GM19452 (cell line): ENCODE measurements around the gene FOLR2.
"Not testable (repeated sequence)": the region's sequence is repeated elsewhere in the genome, so short reads cannot be mapped to it uniquely, and the experiment has no call there.

Experiments used
- ATAC-seq: cut with Tn5 transposase; IDR thresholded peaks from one replicate; pipeline ENCODE4 v1.9.1; 2021; ENCODE audit not compliant: unreplicated experiment

FOLR2 gene

GRCh38 chr11:72204886-72205285 is 11.7 kb upstream of the FOLR2 start:
- no peak for ATAC-seq

DNA sequence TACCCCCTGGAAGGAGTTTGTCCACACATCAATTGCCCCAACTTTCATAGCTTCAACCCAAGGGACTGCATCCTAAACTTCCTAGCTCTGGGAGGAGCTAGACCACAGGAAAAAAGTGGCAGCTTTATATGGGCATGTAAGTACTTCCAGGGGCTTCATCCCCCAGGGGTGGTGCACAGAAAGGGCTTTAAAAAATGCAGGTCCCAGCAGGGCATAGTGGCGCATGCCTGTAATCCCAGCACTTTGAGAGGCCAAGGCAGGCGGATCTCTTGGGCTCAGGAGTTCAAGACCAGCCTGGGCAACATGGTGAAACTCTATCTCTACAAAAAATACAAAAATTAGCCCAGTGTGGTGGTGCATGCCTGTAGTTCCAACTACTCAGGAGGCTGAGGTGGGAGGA is 9.8 kb upstream of the FOLR2 start:
- ATAC-seq: not testable (repeated sequence)

GRCh38 chr11:72208281-72208680 is 8.3 kb upstream of the FOLR2 start:
- ATAC-seq: no peak

DNA sequence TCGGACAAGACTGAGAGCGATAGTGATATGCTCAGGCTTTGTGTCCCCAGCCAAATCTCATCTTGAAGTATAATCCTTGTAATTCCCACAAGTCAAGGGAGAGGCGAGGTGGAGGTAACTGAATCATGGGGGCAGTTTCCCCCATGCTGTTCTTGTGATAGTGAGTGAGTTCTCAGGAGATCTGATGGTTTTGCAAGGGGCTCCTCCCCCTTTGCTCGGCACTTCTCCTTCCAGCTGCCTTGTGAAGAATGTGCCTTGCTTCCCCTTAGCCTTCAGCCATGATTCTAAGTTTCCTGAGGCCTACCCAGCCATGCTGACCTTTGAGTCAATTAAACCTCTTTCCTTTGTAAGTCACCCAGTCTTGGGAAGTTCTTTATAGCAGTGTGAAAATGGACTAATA is 7.5 kb upstream of the FOLR2 start:
- no peak for ATAC-seq

DNA sequence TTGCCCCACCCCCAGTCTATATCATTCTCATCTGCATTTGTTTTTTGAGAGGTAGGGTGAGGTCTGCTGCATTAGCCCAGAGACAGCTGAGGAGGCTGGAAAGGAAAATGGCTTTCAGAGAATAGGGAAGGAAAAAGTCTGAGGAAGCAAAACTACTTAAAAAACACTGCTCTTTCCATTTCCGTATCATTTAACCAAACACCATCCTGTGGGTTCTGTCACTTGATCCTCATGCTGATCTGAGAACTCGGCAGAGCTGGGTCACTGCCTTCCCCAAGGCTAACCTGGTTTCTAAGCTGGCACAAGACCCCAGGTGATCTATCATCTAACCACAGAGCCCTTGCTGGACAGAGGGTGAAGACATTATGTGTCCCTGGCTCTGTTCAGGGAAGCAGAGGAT is 1.2 kb downstream of the FOLR2 start:
- no peak for ATAC-seq

- no peak for ATAC-seq
Measured at GRCh38 chr11:72218251-72218745, 1.7 kb downstream of the FOLR2 start.

DNA sequence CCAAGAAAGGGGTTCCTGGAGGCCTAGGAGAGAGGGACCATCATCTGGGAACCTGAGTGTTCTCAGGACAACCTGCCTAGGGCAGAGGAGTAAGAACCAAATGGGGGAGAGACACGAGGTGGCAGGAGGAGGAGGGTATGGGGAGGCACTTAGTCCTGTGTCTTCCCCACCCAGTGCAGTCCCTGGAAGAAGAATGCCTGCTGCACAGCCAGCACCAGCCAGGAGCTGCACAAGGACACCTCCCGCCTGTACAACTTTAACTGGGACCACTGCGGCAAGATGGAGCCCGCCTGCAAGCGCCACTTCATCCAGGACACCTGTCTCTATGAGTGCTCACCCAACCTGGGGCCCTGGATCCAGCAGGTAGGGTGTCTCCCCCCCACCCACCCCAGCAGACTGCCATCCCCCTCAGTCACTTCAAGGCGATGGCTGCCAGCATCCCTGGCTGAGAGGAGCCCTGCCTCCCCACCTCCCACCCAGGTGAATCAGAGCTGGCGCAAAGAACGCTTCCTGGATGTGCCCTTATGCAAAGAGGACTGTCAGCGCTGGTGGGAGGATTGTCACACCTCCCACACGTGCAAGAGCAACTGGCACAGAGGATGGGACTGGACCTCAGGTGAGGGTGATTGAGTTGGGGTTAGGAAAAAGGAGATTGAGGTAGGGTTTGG is 4.2 kb downstream of the FOLR2 start:
- ATAC-seq: no peak

- no peak for ATAC-seq
Measured at GRCh38 chr11:72221386-72222075, 4.9 kb downstream of the FOLR2 start.

- ATAC-seq: no peak
Measured at GRCh38 chr11:72222106-72222891, 5.7 kb downstream of the FOLR2 start.

GRCh38 chr11:72222907-72223614 is 6.5 kb downstream of the FOLR2 start:
- peak; percentile 68 for ATAC-seq

DNA sequence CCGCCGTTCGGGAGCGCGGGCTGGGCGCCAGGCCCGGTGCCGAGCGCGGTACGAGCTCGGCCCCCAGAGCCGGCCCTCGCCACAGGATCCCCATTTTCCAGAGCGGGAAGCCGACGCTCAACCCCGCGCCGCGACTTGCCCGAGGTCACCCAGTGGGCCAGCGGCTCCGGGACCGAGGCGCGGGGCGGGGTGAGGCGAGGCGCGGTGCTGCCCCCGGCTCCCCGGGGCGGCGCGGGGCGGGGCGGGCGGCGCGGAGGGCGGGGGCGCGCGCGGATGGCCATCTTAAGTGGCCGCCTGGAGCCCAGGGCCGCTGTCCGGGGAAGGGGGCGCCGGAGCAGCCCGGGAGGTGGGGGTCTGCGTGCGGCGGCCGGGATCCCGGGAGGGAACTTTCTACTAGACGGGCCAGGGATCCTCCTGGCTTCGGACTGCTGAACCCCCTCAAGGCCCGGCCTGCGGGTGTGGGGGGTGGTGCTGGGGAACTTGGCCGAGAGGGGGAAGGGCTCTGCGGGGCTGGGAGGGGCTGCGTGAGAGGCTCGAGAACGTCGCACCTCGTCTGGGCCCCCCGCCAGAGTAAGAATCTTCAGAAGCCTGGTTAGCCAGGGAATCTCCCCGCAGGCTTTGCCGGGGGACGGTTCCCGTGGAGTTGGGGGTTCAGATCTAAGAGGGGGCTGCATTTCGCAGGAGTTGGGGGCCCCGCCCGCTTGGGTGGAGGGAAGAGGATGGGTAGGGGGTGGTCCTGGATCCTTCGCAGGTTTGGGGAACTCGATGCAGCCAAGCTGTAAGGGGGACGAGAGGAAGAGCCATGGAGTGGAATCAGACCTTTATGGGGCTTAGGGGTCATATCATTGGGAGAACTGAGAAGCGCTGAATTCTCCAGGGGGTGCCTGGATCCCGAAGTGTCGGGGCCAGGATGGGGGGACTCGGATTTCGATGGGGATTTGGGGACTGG is 7.3 kb downstream of the FOLR2 start:
- peak; percentile 57 for ATAC-seq

- no peak for ATAC-seq
Measured at GRCh38 chr11:72224564-72225410, 8.2 kb downstream of the FOLR2 start, which contains the start of gene INPPL1. Gene INPPL1 (plus strand): TSS chr11:72224767. CDS start chr11:72224985, 218 bp downstream.

DNA sequence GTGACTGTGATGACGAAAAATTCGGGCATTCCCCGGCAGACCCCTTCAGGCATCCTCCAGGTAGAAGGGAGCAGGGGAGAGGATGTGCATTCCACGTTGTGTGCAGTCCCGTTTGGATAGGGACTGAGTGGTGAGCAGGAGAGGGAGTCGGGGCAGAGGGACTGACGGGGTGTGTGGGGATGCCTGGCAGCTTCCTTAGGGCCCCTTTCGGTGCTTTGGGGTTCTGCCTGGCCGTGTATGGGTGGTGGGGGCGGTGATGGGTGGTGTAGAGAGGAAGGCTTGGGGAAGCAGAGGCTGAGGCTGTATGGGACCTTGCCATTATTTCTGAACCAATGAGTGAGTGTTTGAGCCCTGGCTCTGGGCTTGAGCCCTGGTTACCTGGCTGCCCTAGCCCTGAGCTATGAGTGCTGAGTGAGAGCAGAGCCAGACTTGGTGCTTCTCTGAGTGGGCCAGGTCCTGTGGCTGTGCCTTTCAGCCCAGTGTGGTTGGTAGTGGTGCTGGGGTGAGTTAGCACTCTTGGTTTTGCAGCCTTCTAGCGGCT is 8.9 kb downstream of the FOLR2 start:
- no peak for ATAC-seq

DNA sequence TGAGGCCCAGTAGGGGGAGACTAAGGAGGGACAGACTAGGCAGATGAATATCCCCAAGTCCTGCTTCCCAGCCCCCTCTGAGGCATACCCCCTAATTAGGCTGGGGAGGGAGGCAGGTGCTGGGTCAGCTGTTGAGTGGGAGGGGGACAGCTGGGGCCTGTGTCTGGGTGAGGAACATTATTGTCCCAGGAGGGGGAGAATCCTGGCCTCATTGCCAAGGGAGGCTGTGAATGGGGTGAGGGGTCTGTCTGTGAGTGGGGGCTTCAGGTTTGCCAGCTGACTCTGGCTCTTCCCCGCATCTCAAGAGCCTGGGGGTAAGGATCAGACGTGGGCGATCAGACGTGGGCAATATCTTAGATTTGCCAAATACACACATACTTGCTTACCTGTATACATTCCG is 10.1 kb downstream of the FOLR2 start:
- ATAC-seq: no peak

DNA sequence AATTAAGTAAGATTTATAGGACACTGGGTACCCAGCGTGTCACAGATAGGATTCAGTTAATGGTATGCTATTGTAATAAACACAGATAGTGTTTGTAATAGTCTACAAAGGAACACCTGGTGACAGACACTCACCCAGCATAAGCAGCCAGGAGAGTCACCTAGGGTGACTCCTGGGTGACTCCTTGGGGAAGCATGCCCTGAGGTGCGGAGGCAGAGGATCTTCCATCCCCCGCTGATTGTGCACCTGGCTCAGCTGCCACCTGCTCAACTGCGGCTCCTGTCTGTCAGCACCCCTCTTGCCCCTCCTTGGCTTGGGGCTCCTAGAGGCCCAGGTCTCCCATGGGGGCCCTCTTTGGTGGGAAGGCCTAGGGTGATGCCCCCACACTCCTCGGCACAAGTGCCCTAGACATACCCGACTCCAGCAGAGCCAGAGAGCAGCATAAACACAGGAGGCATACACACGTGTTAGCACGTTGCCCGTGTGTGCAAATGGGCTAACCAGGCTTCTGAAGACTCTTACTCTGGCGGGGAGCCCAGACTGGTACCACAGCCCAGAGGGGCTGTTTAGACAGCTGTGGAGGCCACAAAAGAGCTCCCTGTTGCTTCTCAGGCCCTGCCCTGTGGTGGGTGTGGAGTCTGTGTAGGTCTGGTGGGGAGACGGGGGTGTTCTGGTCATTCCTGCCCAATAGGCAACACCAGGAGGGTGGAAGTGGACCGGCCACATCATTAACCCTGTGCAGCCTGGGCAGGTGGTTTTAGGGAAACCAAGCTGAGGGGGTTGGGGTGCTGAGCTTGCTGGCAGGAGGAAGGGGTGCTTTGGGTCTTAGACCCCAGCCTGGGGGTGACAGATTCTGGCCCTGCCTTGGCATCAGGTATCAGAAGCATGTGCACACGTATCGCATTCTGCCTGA is 11.0 kb downstream of the FOLR2 start:
- ATAC-seq: no peak

DNA sequence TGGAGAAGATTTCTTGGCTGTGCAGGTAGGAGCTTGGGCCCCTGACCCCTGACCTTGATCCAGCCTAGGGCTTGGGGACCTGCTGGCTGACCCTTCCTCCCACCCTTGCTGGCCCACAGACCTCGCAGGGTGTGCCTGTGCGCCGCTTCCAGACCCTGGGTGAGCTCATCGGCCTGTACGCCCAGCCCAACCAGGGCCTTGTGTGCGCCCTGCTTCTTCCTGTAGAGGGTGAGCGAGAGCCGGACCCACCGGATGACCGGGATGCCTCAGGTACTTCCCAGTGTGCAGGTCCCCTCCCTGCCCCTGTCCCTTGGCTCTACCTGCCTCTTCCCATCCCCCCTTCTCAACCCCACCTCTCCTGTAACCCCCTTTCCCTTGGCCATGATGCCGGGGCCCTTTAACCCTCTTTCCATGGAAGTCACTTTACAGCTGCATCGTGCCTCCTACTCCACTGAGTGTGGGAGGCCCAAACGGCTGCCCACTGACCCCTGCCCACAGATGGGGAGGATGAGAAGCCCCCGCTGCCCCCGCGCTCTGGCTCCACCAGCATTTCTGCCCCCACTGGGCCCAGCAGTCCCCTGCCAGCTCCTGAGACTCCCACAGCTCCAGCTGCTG is 11.7 kb downstream of the FOLR2 start:
- ATAC-seq: no peak

DNA sequence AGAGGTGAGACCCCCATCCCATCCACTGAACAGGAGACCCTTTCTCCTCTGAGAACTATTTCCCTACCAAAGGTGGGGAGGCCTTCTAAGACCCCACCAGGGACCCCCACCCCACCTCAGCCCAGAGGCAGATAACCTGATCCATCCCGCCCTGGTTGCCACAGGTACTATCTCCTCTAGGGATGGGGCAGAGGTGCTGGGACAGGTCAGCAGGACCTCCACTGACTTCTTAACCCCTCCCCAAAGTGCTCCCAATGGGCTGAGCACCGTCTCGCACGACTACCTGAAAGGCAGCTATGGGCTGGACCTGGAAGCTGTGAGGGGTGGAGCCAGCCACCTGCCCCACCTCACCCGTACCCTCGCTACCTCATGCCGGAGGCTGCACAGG is 12.2 kb downstream of the FOLR2 start:
- ATAC-seq: no peak
